Spleen (tissue), 7 donors: Measurements from ENCODE around the gene KLHL14.

Experiments
- CTCF ChIP-seq, 11 experiments: fragments of 200-600 bp in 7 of 11; fragments of 450-650 bp in 4 of 11; sonication (generic) in 4 of 11; IDR thresholded peaks in 8 of 11; conservative IDR thresholded peaks in 3 of 11; 1 replicate in 7 of 11; 2 replicates in 4 of 11; pipeline versions ENCODE4 v1.4.0 to v1.8.0; 2016 to 2021; ENCODE audit warnings: antibody characterized with exemption in 11 of 11, inconsistent platforms in 4 of 11, mild to moderate bottlenecking in 1 of 11
- POLR2A ChIP-seq, 3 donors: fragments of 450-650 bp; IDR thresholded peaks; one replicate each; pipeline ENCODE4 v1.5.1; 2017; ENCODE audit warnings: antibody characterized with exemption in 3 of 3, mild to moderate bottlenecking in 1 of 3
- POLR2AphosphoS5 ChIP-seq, 3 donors: sonication (generic); formaldehyde crosslinking; IDR thresholded peaks; one replicate each; pipeline ENCODE4 v1.5.1; 2017; ENCODE audit warnings: antibody characterized with exemption in 3 of 3
- donor health status: DM: no; HTN: no; CAD: no; lungs with moderate emphysema.
- donor health status: DM: no; HTN: no; CAD: no.
- donor health status: DM: no; HTN: no; CAD: no.

GRCh38 chr18:32688821-32689220, 84.0 kb downstream of the KLHL14 start:
- TF ChIP-seq CTCF (IDR thresholded peaks at IDR 0.05 in 8 of 11, conservative IDR thresholded peaks at IDR 0.05 in 3 of 11): no peak
- TF ChIP-seq POLR2A (IDR thresholded peaks at IDR 0.05): no peak
- TF ChIP-seq POLR2AphosphoS5 (IDR thresholded peaks at IDR 0.05): no peak
